HEK293T (cell line): ENCODE results near the gene SOX13.
"Not testable (repeated sequence)": the region's sequence is repeated elsewhere in the genome, so short reads cannot be mapped to it uniquely, and the experiment has no call there.

Experiments
- CTCF ChIA-PET: fragments of 350-600 bp; formaldehyde crosslinking; extraction: SDS; loops from one replicate; lab custom pipeline; 2021; ENCODE audit warnings: antibody characterized with exemption, inconsistent platforms; lab: Yijun Ruan, JAX
- POLR2A ChIA-PET: fragments of 350-600 bp; formaldehyde crosslinking; extraction: SDS; loops from one replicate; lab custom pipeline; 2020; ENCODE audit warnings: antibody characterized with exemption, inconsistent platforms; lab: Yijun Ruan, JAX
- DNase-seq: peaks from one replicate; pipeline ENCODE4 v3.0.0; 2012; ENCODE audit warnings: mixed read lengths; ENCODE audit errors: extremely low spot score
- ARNT ChIP-seq: fragments of 450-650 bp; IDR thresholded peaks from 2 replicates; pipeline ENCODE4 v1.6.1; 2017; ENCODE audit warnings: mild to moderate bottlenecking
- BHLHE40 ChIP-seq: fragments of 450-650 bp; IDR thresholded peaks from 2 replicates; pipeline ENCODE4 v1.6.1; 2016; ENCODE audit warnings: mild to moderate bottlenecking, moderate library complexity, borderline replicate concordance
- CTBP1 ChIP-seq: fragments of 450-650 bp; IDR thresholded peaks from 2 replicates; pipeline ENCODE4 v1.6.1; 2016; ENCODE audit warnings: borderline replicate concordance
- ELF4 ChIP-seq: fragments of 450-650 bp; IDR thresholded peaks from 2 replicates; pipeline ENCODE4 v1.6.1; 2017; ENCODE audit warnings: antibody characterized with exemption
- FOXA1 ChIP-seq: fragments of 450-650 bp; IDR thresholded peaks from 2 replicates; pipeline ENCODE4 v1.6.1; 2016; ENCODE audit warnings: mild to moderate bottlenecking
- FOXK2 ChIP-seq: fragments of 450-650 bp; IDR thresholded peaks from 2 replicates; pipeline ENCODE4 v1.6.1; 2016; ENCODE audit warnings: mild to moderate bottlenecking
- FOXM1 ChIP-seq: fragments of 450-650 bp; IDR thresholded peaks from 2 replicates; pipeline ENCODE4 v1.6.1; 2017; ENCODE audit warnings: mild to moderate bottlenecking, borderline replicate concordance
- HDGF ChIP-seq: fragments of 450-650 bp; IDR thresholded peaks from 2 replicates; pipeline ENCODE4 v1.6.1; 2017; ENCODE audit warnings: antibody characterized with exemption, borderline replicate concordance
- L3MBTL2 ChIP-seq: fragments of 450-650 bp; conservative IDR thresholded peaks from 2 replicates; pipeline ENCODE4 v1.6.1; 2016; ENCODE audit warnings: mild to moderate bottlenecking
- LEF1 ChIP-seq: fragments of 450-650 bp; IDR thresholded peaks from 2 replicates; pipeline ENCODE4 v1.6.1; 2017; ENCODE audit warnings: mild to moderate bottlenecking, borderline replicate concordance
- NFRKB ChIP-seq: fragments of 450-650 bp; IDR thresholded peaks from 2 replicates; pipeline ENCODE4 v1.6.1; 2016; ENCODE audit warnings: mild to moderate bottlenecking, moderate library complexity
- SP1 ChIP-seq: fragments of 450-650 bp; IDR thresholded peaks from 2 replicates; pipeline ENCODE4 v1.6.1; 2017
- SUZ12 ChIP-seq: fragments of 450-650 bp; IDR thresholded peaks from 2 replicates; pipeline ENCODE4 v1.6.1; 2016; ENCODE audit warnings: mild to moderate bottlenecking
- TARDBP ChIP-seq: fragments of 450-650 bp; IDR thresholded peaks from 2 replicates; pipeline ENCODE4 v1.6.1; 2016
- ZNF384 ChIP-seq: fragments of 450-650 bp; IDR thresholded peaks from 2 replicates; pipeline ENCODE4 v1.6.1; 2016
- TF ChIP-seq, protein P1 (sequence below): fragments of 450-650 bp; IDR thresholded peaks from 2 replicates; pipeline ENCODE4 v1.6.1; 2016

SOX13 gene

GRCh38 chr1:204042516-204042915 is 30.4 kb upstream of the SOX13 start:
- TF ChIP-seq HDGF (no peak), ARNT (no peak), ZNF384 (no peak), SUZ12 (no peak), LEF1 (no peak), ELF4 (no peak), FOXK2 (no peak), FOXM1 (no peak), TARDBP (no peak), SP1 (no peak), FOXA1 (no peak), NFRKB (no peak), L3MBTL2 (no peak), BHLHE40 (no peak), CTBP1 (no peak)
- TF ChIP-seq, protein P1, sequence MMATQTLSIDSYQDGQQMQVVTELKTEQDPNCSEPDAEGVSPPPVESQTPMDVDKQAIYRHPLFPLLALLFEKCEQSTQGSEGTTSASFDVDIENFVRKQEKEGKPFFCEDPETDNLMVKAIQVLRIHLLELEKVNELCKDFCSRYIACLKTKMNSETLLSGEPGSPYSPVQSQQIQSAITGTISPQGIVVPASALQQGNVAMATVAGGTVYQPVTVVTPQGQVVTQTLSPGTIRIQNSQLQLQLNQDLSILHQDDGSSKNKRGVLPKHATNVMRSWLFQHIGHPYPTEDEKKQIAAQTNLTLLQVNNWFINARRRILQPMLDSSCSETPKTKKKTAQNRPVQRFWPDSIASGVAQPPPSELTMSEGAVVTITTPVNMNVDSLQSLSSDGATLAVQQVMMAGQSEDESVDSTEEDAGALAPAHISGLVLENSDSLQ = no peak
- ChIA-PET POLR2A (interaction anchor here (0.6 kb wide), 1 partner anchor 171 kb away, joined by 3 read pairs; no protein-coding TSS in a partner anchor), CTCF (no interaction called here)
- DNase-seq = no peak

DNA sequence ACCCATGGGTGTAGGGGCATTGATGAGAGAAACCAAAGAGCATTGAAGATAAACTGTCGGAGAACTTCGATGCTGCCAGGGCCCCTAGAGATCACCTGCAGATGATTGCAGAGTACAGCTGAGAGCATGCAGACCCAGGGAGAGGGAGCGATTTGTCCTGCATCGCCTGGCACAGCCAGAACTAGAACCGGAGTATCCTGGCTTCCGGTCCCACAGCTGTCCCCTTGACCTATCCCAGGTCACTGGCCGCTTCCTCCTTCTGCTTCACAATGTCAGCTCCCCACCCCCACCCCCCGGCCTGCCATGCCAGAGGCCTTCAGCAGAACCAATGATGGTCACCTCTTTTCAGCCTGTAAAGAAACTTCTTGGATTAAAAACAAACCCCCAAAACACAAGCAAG is 29.2 kb upstream of the SOX13 start:
- DNase-seq = no peak
- POLR2A ChIA-PET = no interaction called here
- TF ChIP-seq SP1 (no peak), BHLHE40 (no peak), TARDBP (no peak), HDGF (no peak), SUZ12 (no peak), ARNT (no peak), FOXK2 (no peak), ZNF384 (no peak), L3MBTL2 (no peak), FOXA1 (no peak), ELF4 (no peak), LEF1 (no peak), CTBP1 (no peak), FOXM1 (no peak), NFRKB (no peak)
- TF ChIP-seq, protein P1 = no peak
- CTCF ChIA-PET = no interaction called here

DNA sequence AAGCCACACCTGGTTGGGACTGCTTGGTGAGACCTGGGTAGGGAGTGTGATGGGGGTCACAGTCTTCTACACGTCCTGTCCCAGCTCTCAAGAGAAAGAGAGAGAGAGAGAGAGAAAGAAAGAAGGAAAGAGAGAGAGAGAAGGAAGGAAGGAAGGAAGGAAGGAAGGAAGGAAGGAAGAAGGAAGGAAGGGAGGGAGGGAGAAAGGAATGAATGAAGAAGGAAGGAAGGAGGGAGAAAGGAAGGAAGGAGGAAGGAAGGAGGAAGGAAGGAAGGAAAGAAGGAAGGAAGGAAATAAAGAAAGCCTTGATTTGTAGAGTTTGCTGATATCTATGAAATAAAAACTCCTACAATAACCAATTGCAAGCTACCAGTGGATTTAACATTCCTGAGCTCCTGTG is 28.5 kb upstream of the SOX13 start:
- no peak for TF ChIP-seq LEF1
- TF ChIP-seq FOXK2 = no peak
- TF ChIP-seq HDGF = no peak
- TF ChIP-seq SUZ12 = no peak
- TF ChIP-seq TARDBP = no peak
- no peak for TF ChIP-seq L3MBTL2
- no peak for TF ChIP-seq ELF4
- no peak for TF ChIP-seq ARNT
- TF ChIP-seq FOXA1 = no peak
- TF ChIP-seq NFRKB = no peak
- no peak for TF ChIP-seq BHLHE40
- no peak for TF ChIP-seq SP1
- no peak for DNase-seq
- ChIA-PET POLR2A (no interaction called here), CTCF (no interaction called here)

GRCh38 chr1:204045430-204045829 is 27.5 kb upstream of the SOX13 start:
- POLR2A ChIA-PET = no interaction called here
- DNase-seq = no peak
- CTCF ChIA-PET = no interaction called here
- TF ChIP-seq TARDBP (no peak), SP1 (no peak), SUZ12 (no peak), BHLHE40 (no peak), L3MBTL2 (no peak), FOXM1 (no peak), FOXA1 (no peak), LEF1 (no peak), ELF4 (no peak), NFRKB (no peak), HDGF (no peak), ARNT (no peak), ZNF384 (no peak), CTBP1 (no peak)
- TF ChIP-seq, protein P1 = no peak

- ChIA-PET POLR2A (no interaction called here), CTCF (no interaction called here)
- no peak for DNase-seq
- TF ChIP-seq SP1 = no peak
- TF ChIP-seq CTBP1 = no peak
- TF ChIP-seq TARDBP = no peak
- no peak for TF ChIP-seq BHLHE40
- TF ChIP-seq, protein P1 = no peak
- no peak for TF ChIP-seq ELF4
- TF ChIP-seq ARNT = no peak
- TF ChIP-seq LEF1 = no peak
- TF ChIP-seq FOXM1 = no peak
- no peak for TF ChIP-seq FOXA1
- TF ChIP-seq L3MBTL2 = no peak
- TF ChIP-seq NFRKB = no peak
- TF ChIP-seq SUZ12 = no peak
- no peak for TF ChIP-seq HDGF
- no peak for TF ChIP-seq FOXK2
- no peak for TF ChIP-seq ZNF384
Measured at GRCh38 chr1:204046346-204046745, 26.6 kb upstream of the SOX13 start.

DNA sequence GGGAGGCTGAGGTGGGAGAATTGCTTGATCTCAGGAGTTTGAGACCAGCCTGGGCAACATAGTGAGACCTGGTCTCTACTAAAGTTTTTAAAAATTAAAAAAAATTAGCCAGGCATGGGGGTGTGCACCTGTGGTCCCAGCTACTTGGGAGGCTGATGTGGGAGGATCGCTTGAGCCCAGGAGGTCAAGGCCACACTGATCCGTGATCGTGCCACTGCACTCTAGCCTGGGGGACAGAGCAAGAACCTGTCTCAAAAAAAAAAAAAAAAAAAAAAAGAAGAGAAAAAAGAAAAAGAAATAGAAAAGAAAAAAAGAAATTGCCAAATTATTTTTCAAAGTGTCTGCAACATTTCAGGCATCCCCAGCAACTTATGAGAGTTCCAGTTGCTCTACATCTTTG is 24.1 kb upstream of the SOX13 start:
- DNase-seq, POLR2A ChIA-PET: not testable (repeated sequence)
- CTCF ChIA-PET = interaction anchor here (0.7 kb wide), 1 partner anchor 83 kb away, joined by 5 read pairs; no protein-coding TSS in a partner anchor
